ENCODE results near the gene APOBEC2. TPM values are rescaled to one million over a fixed set of nuclear protein-coding genes. Genes with fewer than 3 reads are reported as not detected.

The APOBEC2 gene
- polyA plus RNA-seq, 1 donor (not counting 4 experiments of a cell fraction or from before 2014, with no cell fraction given), result 0.05 TPM

DNA sequence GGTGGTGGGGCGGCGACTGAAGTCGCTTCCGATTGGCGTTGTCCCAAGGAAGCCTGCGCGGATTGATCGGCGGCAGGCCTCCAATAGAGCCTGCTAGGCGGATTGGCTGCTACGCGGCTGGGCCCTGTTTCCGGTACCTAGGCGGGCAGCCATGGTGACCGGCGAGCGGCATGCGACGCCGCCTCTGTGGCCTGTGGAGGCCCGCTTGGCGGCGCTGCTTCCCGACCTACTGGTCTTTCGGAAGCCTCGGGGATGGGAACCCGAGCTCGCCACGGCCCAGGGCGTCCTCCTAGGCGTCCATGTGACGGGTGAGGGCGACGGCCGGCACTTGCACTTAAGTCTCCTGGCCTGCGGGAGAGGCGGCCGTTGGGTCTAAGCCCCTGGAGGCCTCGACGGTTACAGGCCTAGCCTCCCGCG is 47.9 kb downstream of the APOBEC2 start:
- Histone ChIP-seq H3K4me2 (ENCODE audit: control insufficient read depth, extremely low read depth, insufficient read depth, low read depth, low read length) (no peak overlapping the region), H2AFZ (ENCODE audit: control insufficient read depth, low read length) (no peak overlapping the region), H3K4me3 (ENCODE audit: control insufficient read depth in 2 of 3, extremely low read depth in 1 of 3, insufficient read depth in 2 of 3, low read depth in 1 of 3, low read length in 3 of 3) (no peak overlapping the region), H3K79me2 (ENCODE audit: control insufficient read depth, insufficient read depth, low read length) (no peaks in the 10 kb centered on the region), H3K27me3 (ENCODE audit: control insufficient read depth, extremely low read depth, insufficient read depth, low read length) (no peaks in the 10 kb centered on the region), H3K36me3 (ENCODE audit: control insufficient read depth in 2 of 2, extremely low read depth in 1 of 2, insufficient read depth in 2 of 2, low read length in 2 of 2) (peaks cover 10 to 25% of the 10 kb centered on the region in 2 experiments), H3K9me3 (ENCODE audit: control insufficient read depth, low read depth, low read length) (no peaks in the 10 kb centered on the region), H3K4me1 (ENCODE audit: control insufficient read depth, extremely low read depth, insufficient read depth, low read length) (peaks cover 13% of the 10 kb centered on the region), H3K9me1 (ENCODE audit: control insufficient read depth, extremely low read depth, insufficient read depth, low read length) (no peaks in the 10 kb centered on the region), H3K9ac (ENCODE audit: control insufficient read depth, extremely low read depth, insufficient read depth, low read length) (no peak overlapping the region), H4K20me1 (ENCODE audit: control insufficient read depth, extremely low read depth, insufficient read depth, low read length) (no peaks in the 10 kb centered on the region), H3K27ac (ENCODE audit: control insufficient read depth, insufficient read depth, low read length) (no peak overlapping the region)
- DNase-seq (ENCODE audit: low read depth, low spot score) (no peak), FAIRE-seq (no peak)
- TF ChIP-seq, protein P1, sequence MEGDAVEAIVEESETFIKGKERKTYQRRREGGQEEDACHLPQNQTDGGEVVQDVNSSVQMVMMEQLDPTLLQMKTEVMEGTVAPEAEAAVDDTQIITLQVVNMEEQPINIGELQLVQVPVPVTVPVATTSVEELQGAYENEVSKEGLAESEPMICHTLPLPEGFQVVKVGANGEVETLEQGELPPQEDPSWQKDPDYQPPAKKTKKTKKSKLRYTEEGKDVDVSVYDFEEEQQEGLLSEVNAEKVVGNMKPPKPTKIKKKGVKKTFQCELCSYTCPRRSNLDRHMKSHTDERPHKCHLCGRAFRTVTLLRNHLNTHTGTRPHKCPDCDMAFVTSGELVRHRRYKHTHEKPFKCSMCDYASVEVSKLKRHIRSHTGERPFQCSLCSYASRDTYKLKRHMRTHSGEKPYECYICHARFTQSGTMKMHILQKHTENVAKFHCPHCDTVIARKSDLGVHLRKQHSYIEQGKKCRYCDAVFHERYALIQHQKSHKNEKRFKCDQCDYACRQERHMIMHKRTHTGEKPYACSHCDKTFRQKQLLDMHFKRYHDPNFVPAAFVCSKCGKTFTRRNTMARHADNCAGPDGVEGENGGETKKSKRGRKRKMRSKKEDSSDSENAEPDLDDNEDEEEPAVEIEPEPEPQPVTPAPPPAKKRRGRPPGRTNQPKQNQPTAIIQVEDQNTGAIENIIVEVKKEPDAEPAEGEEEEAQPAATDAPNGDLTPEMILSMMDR (optimal IDR thresholded peaks at IDR 0.05 in 1 of 3, IDR thresholded peaks at IDR 0.05 in 1 of 3, conservative IDR thresholded peaks at IDR 0.05 in 1 of 3; ENCODE audit: extremely low read depth in 1 of 3, insufficient read depth in 2 of 3, low read length in 3 of 3), result no peak
- no peak for TF ChIP-seq EZH2 (IDR thresholded peaks at IDR 0.05; ENCODE audit: low read length)
- dilution Hi-C loops (cut with MboI; ENCODE audit: extremely low pct_ligation_motif_present, low sequenced_read_pairs), result no loop called here

DNA sequence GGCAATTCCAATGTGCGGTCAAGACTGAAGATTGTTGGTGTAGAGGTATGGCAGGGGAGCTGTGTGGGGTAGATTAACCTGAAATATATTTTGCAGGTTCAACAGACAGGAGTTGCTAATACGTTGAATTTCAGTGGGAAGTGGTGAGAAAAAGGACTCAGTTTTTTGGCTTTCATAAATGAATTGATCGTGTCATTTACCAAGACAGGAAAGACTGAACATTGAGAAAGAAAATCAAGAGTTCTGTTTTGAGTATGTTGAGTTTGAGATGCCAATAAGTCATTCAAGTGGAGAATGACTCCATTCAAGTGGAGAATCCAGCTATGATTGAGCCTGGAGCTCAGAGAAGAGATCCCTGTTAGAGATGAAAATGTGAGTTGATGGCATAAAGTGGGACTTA is 50.8 kb downstream of the APOBEC2 start:
- Histone ChIP-seq H3K36me3 (ENCODE audit: control insufficient read depth in 2 of 2, extremely low read depth in 1 of 2, insufficient read depth in 2 of 2, low read length in 2 of 2) (peaks cover 2 to 6% of the 10 kb centered on the region in 2 experiments), H3K4me1 (ENCODE audit: control insufficient read depth, extremely low read depth, insufficient read depth, low read length) (no peaks in the 10 kb centered on the region), H3K9me3 (ENCODE audit: control insufficient read depth, low read depth, low read length) (no peaks in the 10 kb centered on the region), H3K4me3 (ENCODE audit: control insufficient read depth in 2 of 3, extremely low read depth in 1 of 3, insufficient read depth in 2 of 3, low read depth in 1 of 3, low read length in 3 of 3) (no peak overlapping the region), H3K9me1 (ENCODE audit: control insufficient read depth, extremely low read depth, insufficient read depth, low read length) (no peaks in the 10 kb centered on the region), H3K27me3 (ENCODE audit: control insufficient read depth, extremely low read depth, insufficient read depth, low read length) (no peaks in the 10 kb centered on the region), H3K4me2 (ENCODE audit: control insufficient read depth, extremely low read depth, insufficient read depth, low read depth, low read length) (no peak overlapping the region), H2AFZ (ENCODE audit: control insufficient read depth, low read length) (no peak overlapping the region), H3K9ac (ENCODE audit: control insufficient read depth, extremely low read depth, insufficient read depth, low read length) (no peak overlapping the region), H3K27ac (ENCODE audit: control insufficient read depth, insufficient read depth, low read length) (no peak overlapping the region), H4K20me1 (ENCODE audit: control insufficient read depth, extremely low read depth, insufficient read depth, low read length) (no peaks in the 10 kb centered on the region), H3K79me2 (ENCODE audit: control insufficient read depth, insufficient read depth, low read length) (no peaks in the 10 kb centered on the region)
- DNase-seq (ENCODE audit: low read depth, low spot score), result no peak
- dilution Hi-C loops (cut with MboI; ENCODE audit: extremely low pct_ligation_motif_present, low sequenced_read_pairs), result no loop called here
- TF ChIP-seq, protein P1 (optimal IDR thresholded peaks at IDR 0.05 in 1 of 3, IDR thresholded peaks at IDR 0.05 in 1 of 3, conservative IDR thresholded peaks at IDR 0.05 in 1 of 3; ENCODE audit: extremely low read depth in 1 of 3, insufficient read depth in 2 of 3, low read length in 3 of 3), result no peak
- TF ChIP-seq EZH2 (IDR thresholded peaks at IDR 0.05; ENCODE audit: low read length), result no peak
- FAIRE-seq, result no peak
